Thoracic aorta (tissue), 2 donors: ENCODE measurements around the gene ACP1. TPM values are rescaled to one million over a fixed set of nuclear protein-coding genes. Genes with fewer than 3 reads are reported as not detected.

Source experiments
- ATAC-seq: fragments of 150-250 bp; one replicate; pipeline ENCODE4 v1.8.0; 2017; ENCODE audit warnings: low read depth; ENCODE audit not compliant: insufficient number of reproducible peaks, low FRiP score
- DNase-seq: peaks from one replicate; pipeline ENCODE4 v3.0.0-alpha.2; 2020; ENCODE audit warnings: low spot score
- H3K27ac ChIP-seq, 2 donors: fragments of 200-600 bp; sonication (generic); 1 replicate in 1 of 2; 2 replicates in 1 of 2; pipeline ENCODE4 v1.5.1; 2016; ENCODE audit warnings: mild to moderate bottlenecking in 2 of 2, moderate library complexity in 2 of 2
- H3K27me3 ChIP-seq: fragments of 200-600 bp; sonication (generic); replicated peaks from 2 replicates; pipeline ENCODE4 v1.6.0; 2016; ENCODE audit warnings: mild to moderate bottlenecking; ENCODE audit not compliant: insufficient read depth
- H3K36me3 ChIP-seq: fragments of 200-600 bp; sonication (generic); one replicate; pipeline ENCODE4 v1.5.1; 2016
- H3K4me1 ChIP-seq, 2 donors: fragments of 200-600 bp; sonication (generic); 1 replicate in 1 of 2; 2 replicates in 1 of 2; pipeline versions ENCODE4 v1.5.1 to v1.6.0; 2016; ENCODE audit warnings: low read depth in 2 of 2, mild to moderate bottlenecking in 1 of 2; ENCODE audit not compliant: control insufficient read depth in 1 of 2
- H3K4me3 ChIP-seq: fragments of 200-600 bp; sonication (generic); 2 replicates; pipeline ENCODE4 v1.5.1; 2016; ENCODE audit warnings: mild to moderate bottlenecking
- H3K9me3 ChIP-seq: fragments of 200-600 bp; sonication (generic); 2 replicates; pipeline ENCODE4 v1.5.1; 2016
- CTCF ChIP-seq: fragments of 200-600 bp; sonication (generic); IDR thresholded peaks from one replicate; pipeline ENCODE4 v1.5.1; 2019; ENCODE audit warnings: antibody characterized with exemption
- total RNA-seq, 2 donors: library from RNA; depleted of rRNA; stranded (reverse); fragments of >200 nt; gene quantifications; one replicate each; pipeline versions ENCODE4 v1.1.0 to v1.2.3, GENCODE V29; 2016

The ACP1 gene
- total RNA-seq, 2 donors from 2014 or later: 77.6 to 85.1 TPM

- ATAC-seq: no peak
- DNase-seq: no peak
- Histone ChIP-seq H3K36me3 (no peaks in the 10 kb centered on the region), H3K4me1 (no peaks in the 10 kb centered on the region), H3K27ac (no peak overlapping the region), H3K27me3 (no peaks in the 10 kb centered on the region), H3K9me3 (peaks cover 5% of the 10 kb centered on the region), H3K4me3 (no peak overlapping the region)
- no peak for TF ChIP-seq CTCF
These were observed 58.3 kb downstream of the ACP1 start for GRCh38 chr2:323035-323434.

Other genes with a start within 250 kb of the ACP1 start
- 1 to 10 TPM; 4.9 to 5.0 TPM for gene FAM110C, start 218.4 kb upstream of the ACP1 start, total RNA-seq
- 10 to 100 TPM; 28.6 to 40.6 TPM for gene SH3YL1, start 915 bp upstream of the ACP1 start, total RNA-seq
- 10 to 100 TPM; 11.3 to 12.7 TPM for gene ALKAL2, start 23.1 kb downstream of the ACP1 start, total RNA-seq